ENCODE results near the gene SMG6.

The SMG6 gene

DNA sequence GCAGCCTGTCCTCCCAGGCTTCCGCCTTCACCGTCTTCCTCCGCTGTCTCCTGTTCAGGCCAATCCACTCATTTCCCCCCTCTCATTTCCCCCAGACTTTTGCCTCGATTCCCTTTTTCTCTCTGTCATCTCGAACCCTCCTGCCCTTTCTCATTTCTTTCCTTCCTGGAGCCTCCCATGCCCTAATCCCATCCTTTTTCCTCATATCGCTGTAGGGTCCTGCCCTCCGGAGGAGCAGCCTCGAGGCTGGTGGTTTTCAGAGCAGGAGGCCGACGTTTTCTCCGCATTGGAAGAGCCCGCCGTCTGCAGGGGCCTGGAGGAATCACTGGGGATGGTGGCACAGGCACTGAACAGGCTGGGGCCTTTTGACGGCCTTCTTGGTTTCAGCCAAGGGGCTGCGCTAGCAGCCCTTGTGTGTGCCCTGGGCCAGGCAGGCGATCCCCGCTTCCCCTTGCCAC is 261.2 kb downstream of the SMG6 start:
- no peak for DNase-seq

DNA sequence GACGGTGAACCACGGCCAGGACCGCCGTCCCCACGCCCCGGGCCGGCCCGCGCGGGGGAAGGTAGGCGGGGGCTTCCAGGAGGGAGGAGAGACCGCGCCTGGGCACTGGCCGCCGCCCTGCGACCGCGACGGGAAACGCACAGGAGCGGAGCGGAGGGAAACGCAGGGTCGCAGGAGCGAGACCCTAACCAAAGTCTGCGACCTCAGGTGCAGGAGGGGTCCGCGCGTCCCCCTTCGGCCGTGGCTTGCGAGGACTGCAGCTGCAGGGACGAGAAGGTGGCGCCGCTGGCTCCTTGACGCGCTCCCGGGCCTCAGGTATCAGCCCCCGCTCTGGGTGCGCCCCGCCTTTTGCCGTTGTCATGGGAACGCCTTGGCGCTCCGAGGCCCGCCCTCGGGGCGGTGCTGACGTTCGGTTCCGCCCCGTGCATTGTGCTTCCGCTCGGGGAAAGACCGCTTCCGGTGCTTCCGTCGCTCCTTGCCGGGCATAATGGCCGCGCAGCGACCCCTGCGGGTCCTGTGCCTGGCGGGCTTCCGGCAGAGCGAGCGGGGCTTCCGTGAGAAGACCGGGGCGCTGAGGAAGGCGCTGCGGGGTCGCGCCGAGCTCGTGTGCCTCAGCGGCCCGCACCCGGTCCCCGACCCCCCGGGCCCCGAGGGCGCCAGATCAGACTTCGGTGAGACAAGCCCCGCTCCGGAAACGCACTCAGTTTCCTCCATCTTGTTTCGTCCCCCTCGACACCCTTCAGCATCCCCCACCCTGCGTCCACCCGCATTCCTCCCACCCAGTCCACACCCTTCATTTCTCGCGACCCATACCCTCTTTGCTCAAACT is 261.8 kb downstream of the SMG6 start, which contains the start of gene OVCA2:
TSS of gene OVCA2 (plus strand) at position 462 of the 829 bp plus-strand sequence. CDS start at position 488, 26 bp downstream.
- DNase-seq = peak; percentile 91 to 96

DNA sequence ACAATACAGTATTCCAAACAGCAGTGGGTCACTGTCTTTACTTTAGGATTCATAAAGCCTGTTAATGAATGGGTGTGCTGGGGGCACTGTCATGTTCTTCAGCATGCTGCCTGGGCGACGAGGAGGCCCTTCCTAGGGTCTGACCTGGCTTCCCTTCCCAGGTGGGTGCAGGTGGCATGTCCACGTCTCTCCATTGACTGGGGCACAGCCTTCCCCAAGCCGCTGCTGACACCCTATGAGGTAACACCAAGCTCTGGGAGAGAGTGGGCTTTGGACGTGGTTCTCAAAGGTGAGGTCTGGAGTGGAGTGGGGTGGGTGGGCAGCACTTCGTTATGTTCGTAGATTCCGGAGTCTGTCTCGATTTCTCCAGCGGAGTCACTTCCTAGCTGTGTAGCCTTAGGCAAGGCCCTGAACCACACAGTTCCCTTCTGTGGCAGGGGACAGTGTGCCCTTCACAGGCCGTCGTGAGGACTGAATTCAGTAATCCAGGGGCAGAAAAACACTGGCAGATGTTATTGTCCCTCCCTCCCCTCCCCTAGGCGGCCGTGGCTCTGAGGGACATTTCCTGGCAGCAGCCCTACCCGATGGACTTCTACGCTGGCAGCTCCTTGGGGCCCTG is 262.5 kb downstream of the SMG6 start:
- peak in 1 of 2 donors; percentile 31 for DNase-seq

DNA sequence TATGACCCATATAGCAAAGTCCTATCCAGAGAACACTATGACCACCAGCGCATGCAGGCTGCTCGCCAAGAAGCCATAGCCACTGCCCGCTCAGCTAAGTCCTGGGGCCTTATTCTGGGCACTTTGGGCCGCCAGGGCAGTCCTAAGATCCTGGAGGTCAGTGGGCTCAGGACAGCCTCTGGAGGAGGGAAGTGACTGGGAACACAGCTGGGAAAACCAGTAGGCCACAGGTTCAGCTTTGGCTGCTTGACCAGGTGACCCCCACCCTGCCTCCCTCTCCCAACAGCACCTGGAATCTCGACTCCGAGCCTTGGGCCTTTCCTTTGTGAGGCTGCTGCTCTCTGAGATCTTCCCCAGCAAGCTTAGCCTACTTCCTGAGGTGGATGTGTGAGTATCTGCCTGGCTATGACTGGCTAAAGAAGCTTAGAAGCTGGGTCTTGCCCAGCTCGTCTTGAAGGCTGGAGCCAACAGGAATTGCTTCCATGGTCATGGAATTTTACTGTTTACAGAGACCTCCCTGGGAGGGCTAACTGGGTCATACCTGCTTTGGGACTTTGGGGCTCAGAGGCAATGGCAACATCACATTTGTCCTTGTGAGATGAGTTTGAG is 263.3 kb downstream of the SMG6 start:
- no peak for DNase-seq

DNA sequence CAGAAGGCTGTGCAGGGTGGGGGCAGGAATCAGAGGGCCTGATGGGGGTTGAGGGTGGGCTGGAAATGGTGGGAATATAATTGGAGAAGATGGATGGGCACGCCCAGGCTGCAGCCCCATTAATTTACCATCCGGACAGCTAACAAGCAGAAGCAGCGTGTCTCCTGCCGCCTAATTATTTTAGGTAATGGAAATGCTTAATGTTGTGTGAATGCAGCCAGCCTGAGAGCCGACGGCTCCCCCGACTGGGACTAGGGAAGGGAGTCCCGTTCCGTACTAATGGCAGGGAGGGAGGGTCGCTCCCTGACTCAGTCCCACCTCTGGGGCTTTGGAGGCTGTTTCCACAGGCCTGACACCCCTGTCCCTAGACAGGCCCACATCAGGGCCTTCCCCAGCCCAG is 266.4 kb downstream of the SMG6 start:
- DNase-seq = no peak

DNA sequence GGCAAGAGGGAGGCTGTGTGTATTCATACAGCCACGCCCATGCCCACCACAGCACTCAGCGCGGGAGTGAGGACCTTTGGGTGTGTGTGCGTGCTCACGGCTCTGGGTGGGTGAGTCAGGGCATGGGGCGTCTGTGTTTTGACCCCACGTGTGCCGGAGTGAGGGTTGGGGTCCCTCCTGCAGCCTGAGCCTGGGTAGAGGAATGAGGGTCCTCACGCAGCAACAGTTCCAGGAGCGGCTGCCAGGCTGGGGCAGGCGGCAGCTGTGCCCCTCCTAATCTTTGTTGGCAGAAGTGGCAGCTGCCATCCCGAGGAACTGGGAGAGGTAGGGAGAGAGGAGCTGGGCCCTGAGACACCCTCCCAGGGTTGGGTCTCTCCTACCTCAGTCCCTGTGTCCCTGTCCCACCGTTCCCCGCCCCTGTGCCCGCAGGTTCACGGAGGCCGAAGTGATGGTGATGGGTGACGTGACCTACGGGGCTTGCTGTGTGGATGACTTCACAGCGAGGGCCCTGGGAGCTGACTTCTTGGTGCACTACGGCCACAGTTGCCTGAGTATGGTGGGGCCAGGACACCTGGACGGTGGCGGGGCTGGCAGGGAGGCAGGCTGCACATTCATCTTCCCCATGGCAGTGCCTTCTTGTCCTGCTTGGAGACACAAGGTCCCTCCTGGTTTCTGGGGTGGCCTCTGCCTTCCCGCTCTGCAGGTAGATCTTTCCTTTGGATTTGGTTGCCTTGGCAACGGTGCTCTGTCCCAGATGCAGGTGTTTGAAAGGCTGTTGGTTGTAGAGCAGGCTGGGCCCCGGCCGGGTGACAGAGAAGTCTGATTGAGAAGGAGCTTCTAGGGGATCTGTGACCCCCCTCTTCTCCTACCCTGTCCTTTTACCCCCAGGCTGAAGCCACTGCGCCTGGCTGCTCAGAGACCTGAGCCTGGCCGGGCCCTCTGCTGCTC is 267.8 kb downstream of the SMG6 start:
- no peak for DNase-seq

DNA sequence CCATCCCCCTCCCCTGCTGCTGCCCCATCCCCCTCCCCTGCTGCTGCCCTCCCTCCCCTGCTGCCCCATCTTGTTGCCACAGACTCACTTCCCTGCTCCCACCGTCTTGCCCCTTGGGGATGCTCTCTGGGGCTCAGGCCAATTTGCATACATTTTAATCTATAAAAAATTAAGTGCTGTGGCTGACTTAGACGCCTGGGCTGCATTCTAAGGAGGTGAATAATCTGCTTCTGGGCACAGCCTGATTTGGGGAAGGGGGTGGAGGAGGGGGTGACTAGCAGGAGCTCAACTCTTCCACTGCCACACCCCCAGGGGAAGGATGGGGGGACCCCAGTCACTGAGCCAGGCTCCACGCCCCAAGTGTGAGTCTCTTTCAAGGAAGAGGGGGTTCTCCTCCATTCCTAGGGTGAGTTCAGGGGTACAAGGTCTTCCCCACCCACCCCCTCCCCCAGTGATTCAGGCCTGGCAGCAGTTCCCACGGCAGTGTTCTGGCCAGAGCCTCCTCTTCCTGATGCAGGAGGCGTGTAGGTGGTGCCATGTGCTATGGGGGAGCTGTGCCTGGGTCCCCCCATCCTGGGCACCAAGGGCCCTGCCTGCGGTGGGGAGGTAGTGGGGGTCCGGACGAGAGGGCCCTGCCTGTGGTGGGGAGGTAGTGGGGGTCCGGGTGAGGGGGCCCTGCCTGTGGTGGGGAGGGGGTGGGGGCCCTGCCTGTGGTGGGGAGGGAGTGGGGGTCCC is 268.6 kb downstream of the SMG6 start:
- DNase-seq = no peak

DNA sequence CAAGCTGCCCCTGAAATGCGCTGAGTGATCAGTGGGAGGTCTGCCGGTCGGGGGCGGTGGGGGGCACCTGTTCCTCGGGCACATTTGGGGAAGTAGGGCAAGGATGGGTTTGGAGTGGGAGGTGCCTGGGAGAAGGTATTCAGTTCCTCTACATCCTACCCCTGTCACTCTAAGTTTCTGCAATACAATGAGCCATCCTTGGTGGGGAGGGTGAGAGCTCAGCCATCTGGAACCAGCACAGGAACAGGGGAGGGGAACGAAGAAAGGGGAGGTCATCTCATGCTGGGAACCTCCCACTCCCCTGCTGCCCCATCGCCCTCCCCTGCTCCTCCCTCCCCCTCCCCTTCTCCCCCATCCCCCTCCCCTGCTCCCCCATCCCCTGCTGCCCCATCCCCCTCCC is 269.4 kb downstream of the SMG6 start:
- DNase-seq = no peak

DNA sequence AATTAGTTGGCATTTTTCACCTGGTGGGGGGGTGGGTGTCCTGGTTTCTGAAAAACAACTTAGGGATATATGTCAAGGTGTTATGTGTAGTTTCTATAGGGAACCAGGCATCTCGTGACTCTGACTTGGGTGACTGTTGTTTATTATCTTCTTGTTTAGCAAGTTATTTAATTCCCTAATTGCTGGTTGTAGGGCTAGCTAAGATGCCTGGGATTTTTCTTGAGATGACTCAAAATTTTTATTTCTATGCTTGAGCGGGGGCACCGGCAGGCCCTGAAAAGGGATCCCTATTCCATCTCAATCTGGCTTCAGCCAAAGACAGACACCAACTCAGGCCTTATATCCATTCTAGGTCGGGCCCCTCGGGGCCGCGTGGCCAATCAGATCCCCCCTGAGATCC is 270.4 kb downstream of the SMG6 start:
- DNase-seq = no peak

DNA sequence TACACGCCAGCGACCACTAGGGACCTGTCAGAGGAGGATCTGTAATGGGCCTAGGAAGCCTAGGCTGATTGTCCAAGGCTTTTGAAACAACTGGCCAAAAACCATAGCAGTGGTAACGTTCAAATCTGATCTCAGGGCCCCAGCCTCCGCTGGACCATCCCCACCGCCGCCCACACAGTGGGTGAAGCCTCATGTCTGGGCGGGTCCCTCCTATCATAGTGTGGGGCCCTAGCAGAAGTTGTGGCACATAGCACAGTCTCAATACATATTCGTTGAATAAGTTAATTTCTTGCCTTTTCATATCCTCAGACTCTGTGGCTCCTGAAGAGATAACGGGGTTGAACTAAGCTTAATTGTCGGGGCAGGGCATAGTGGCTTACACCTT is 272.8 kb downstream of the SMG6 start:
- no peak for DNase-seq

DNA sequence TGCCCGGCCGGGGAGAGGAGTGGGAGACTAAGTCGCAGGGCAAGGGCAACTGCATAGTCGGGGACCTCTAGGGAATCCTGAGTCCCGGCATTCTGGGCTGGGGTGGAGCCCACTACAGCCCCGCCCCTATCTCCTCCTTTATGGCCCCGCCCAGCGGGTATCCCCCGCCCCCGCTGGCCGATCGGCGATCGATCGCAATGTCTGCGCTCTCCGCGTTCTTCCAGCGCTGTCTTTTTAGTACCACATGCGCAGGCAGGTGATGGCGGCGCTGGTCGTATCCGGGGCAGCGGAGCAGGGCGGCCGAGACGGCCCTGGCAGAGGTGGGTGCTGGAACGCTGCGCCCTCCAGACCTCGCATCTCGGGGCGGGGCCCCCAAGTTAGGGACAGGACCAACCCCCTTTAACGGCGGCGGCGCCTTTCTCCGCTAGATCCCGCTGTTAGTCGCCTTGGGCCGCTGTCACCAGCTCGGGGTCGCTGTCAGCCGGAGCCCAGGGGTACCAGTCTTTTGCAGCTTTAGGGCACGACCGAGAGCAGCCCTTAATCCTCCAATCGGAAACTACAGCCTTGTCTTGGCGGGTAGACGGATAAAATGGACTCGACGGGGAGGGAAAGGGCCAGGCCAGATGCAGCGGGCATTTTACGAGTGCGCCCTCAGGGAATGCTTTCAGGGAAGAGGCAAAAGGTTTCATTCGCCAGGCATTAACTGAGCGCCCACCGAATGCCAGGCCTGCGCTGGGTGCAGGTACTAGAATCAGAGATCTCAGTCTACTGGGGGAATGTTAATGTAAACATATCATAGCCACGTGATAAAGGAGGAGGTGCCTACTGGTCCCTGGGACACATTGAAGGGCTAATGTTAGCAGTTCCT is 273.4 kb downstream of the SMG6 start, which contains the start of gene DPH1:
TSS of gene DPH1 (plus strand) at position 243 of the 868 bp plus-strand sequence. CDS start at position 260, 17 bp downstream.
- DNase-seq = peak; percentile 90 to 91

DNA sequence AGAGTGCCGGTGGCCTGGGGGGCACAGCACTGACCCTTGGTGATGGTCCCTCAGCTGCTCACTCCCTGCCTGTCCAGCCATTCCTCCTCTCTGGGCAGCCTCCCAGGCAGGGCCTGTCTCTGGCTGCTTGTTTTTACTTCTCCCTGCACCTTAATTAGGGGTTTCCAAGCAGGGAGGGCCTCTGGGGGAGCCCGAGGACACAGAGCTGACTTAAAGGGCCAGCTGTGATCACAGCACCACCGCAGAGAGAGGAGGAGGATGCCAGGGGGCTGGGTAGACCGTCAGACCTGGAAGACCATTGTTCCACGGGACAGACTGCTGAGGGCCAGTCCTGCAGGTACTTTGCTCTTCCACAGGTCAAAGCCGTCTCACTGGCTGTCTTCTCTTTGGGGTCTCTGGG is 274.8 kb downstream of the SMG6 start:
- no peak for DNase-seq

DNA sequence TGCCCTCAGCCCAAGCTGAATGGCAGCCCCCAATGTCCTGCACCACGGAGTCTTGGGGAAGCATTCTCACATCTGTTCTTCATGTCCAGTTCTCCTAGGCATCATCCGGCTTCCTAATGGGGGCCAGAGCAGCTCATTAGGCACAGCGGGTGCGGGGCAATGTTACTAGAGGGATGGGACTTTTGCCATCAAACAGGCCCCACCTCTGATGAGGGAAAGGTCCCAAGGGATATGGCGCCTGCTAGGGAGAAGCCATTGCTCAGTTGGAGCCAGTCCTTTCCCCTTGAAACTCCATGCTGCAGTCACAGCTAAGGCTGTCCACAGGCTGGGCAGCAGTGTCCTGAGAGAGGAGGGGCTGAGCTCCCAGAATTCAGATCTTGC is 275.4 kb downstream of the SMG6 start:
- no peak for DNase-seq

DNA sequence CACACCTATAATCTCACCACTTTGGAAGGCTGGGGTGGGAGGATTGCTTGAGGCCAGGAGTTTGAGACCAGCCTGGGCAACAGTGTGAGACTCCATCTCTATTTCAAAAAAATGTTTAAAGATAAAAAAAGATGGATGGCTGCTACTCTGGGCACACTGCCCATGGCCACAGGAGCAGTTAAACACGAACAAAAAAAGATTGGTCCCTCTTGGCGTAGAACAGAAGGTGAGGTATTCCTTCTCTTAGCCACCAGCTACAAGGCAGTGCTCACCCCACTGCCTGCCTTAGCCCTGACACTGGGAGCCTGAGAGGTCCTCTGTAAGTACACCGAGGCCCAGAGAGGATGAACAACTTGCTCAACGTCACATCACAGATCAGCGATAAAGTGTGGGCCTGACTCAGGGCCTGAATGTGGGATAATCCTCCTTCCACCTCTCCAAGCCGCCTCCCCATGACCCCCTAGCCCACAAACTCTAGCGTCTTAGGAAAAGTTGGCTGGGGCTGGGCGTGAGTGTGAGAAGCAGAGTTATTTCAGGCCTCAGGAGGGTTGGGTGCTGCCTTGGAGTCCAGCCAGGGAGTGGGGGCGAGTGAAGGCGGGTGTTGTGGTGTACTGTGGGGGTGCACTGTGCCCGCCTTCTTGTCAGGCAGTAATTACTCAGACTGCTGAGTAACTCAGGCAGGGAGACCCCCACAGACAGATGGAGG is 275.9 kb downstream of the SMG6 start:
- DNase-seq = no peak

DNA sequence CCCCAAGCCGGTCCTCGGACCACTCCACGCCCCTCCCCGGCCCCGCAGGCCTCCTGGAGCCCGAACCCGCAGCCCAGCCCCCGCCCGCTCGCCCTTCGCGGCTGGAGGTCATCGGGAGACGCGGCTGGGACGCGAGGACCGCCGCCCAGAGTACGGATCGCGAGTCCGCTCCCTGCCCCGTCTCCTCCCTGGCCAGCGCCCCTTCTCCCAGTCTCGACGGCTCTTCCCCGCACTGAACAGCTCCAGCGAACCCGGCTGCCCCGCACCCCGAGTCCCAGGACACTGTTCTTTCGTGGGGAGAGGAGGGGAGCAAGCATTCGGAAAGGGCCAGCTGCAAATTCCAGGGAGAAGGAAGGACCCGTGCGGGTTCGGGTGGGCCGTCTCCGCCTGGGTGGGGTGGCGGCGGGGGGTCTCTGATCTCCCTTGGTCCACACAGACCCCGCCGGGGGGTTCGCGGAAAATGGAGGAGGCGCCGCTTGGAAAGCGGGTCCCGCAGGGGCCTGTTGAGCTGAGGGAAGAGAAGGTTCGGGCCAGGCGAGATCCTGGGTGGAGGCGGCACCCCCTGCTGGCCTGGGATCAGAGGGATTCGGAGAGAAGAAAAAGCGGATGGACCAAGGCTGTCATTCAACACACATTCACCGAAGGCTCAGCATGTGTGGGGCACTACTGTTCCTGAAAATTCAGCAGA is 277.8 kb downstream of the SMG6 start:
- peak; percentile 41 to 64 for DNase-seq

DNA sequence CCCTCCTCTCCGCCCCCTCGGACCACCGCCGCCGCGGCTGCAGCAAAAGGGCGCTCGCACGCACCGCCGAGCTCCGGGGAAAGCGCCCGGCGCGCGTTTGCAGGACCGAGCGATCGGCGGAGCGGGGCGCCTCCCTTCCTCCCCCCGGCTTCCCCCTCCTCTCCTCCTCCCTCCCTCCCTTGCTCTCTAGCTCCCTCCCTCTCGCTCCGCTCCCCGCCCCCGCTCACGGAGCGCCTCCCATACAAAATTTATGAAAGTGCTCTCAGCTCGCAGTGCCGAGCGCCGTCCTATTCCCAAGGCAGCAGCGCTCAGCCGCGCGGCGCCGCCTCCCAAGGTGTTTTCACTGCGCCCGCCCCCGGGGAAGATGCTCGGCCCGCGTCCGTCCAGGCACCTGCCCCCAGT is 278.4 kb downstream of the SMG6 start, which contains the start of gene RTN4RL1:
TSS of gene RTN4RL1 (minus strand) at position 115 of the 402 bp plus-strand sequence. CDS start 469 bp downstream, outside the sequence.
- peak in 1 of 2 donors; percentile 38 for DNase-seq

DNA sequence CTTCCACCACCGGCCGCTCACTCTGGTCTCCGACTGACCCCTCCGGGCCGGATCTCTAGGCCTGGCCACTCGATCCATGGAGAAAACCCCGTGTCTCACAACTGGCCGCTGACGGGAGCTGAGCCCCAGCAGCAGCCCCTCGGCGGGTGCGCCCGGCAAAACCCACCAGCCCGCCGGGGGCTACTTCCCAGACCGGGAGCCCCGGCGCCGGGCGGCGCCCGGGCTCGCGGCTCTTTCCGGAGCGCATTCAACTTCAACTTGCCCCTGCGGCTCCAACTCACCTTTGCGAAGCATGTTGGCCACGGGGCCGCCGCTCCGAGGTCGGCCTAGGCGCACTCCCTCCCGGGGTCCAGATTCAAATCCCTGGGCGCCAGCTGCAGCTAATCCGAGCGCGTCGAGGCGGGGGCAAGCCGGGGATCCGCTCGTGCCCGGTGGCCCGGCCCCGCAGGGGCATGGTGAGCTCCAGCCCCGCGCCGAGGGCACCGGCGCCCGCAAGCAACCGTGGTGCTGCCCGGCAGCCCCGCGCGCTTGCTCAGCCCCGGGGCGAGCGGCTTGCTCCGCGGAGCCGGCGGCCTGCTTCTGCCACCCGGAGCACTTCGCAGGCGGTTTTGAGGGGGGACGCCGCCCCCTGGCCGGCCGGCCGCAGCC is 278.9 kb downstream of the SMG6 start:
- DNase-seq = no peak

All from inflammatory macrophage (primary cell).